Colonic mucosa (tissue), 4 donors: ENCODE measurements around the gene AUTS2. TPM values are rescaled to one million over a fixed set of nuclear protein-coding genes. Genes with fewer than 3 reads are reported as not detected.

Experiments used
- DNase-seq: peaks from one replicate; pipeline ENCODE4 v3.0.0-alpha.2; 2020
- H3K27ac ChIP-seq: fragments of 200-600 bp; one replicate; pipeline ENCODE4 v1.8.0; 2021
- H3K27me3 ChIP-seq: fragments of 200-600 bp; one replicate; pipeline ENCODE4 v1.8.0; 2021
- H3K36me3 ChIP-seq: fragments of 200-600 bp; one replicate; pipeline ENCODE4 v1.8.0; 2021
- H3K4me1 ChIP-seq: fragments of 200-600 bp; one replicate; pipeline ENCODE4 v1.8.0; 2021; ENCODE audit warnings: mild to moderate bottlenecking
- H3K4me3 ChIP-seq: fragments of 200-600 bp; one replicate; pipeline ENCODE4 v1.8.0; 2021
- H3K9ac ChIP-seq, 2 donors: one replicate each; pipeline ENCODE4 v1.7.0; 2013; ENCODE audit warnings: control low read depth in 2 of 2, low read depth in 2 of 2, low read length in 2 of 2
- H3K9me3 ChIP-seq: fragments of 200-600 bp; one replicate; pipeline ENCODE4 v1.8.0; 2021
- CTCF ChIP-seq: fragments of 200-600 bp; IDR thresholded peaks from one replicate; pipeline ENCODE4 v1.8.0; 2022; ENCODE audit warnings: antibody characterized with exemption, mild to moderate bottlenecking
- intact Hi-C: fragments of 100-400 bp; cut with DNase I; formaldehyde crosslinking; loops from one replicate; pipeline ENCODE4 v1.14.1; 2022
- total RNA-seq, 2 donors: library from RNA; stranded (reverse); fragmentation: NEBNext Ultra II Directional in 1 of 2; extraction: Animal tissue kit (Norgen Biotek cat#: 25700) in 1 of 2; gene quantifications; one replicate each; pipeline ENCODE4 v1.2.1, GENCODE V29; 2021
- donor health status: healthy.
- donor health status: DM: no; HTN: no; CAD: no.
- donor health status: DM: no; HTN: no; CAD: no.

The AUTS2 gene
- total RNA-seq, 2 donors from 2014 or later, result 39.8 to 42.3 TPM

- intact Hi-C loops, result no loop called here
- no peak overlapping the region for H3K9ac ChIP-seq
- no peaks in the 10 kb centered on the region for H3K27me3 ChIP-seq
- no peak for DNase-seq
- H3K9me3 ChIP-seq, result no peaks in the 10 kb centered on the region
- TF ChIP-seq CTCF, result no peak
- no peaks in the 10 kb centered on the region for H3K4me1 ChIP-seq
- no peak overlapping the region for H3K27ac ChIP-seq
- no peaks in the 10 kb centered on the region for H3K36me3 ChIP-seq
- H3K4me3 ChIP-seq, result no peak overlapping the region
Measured at GRCh38 chr7:69859342-69859741, 261.1 kb downstream of the AUTS2 start.

- Histone ChIP-seq H3K4me1 (no peaks in the 10 kb centered on the region), H3K4me3 (no peak overlapping the region), H3K27ac (no peak overlapping the region), H3K9me3 (no peaks in the 10 kb centered on the region), H3K36me3 (no peaks in the 10 kb centered on the region), H3K9ac (no peak overlapping the region), H3K27me3 (no peaks in the 10 kb centered on the region)
- intact Hi-C loops, result no loop called here
- no peak for TF ChIP-seq CTCF
- no peak for DNase-seq
Measured at GRCh38 chr7:69860486-69860885, 262.2 kb downstream of the AUTS2 start.

- TF ChIP-seq CTCF, result no peak
- Histone ChIP-seq H3K27ac (no peak overlapping the region), H3K4me1 (no peaks in the 10 kb centered on the region), H3K9me3 (no peaks in the 10 kb centered on the region), H3K27me3 (no peaks in the 10 kb centered on the region), H3K4me3 (no peak overlapping the region), H3K36me3 (no peaks in the 10 kb centered on the region), H3K9ac (no peak overlapping the region)
- intact Hi-C loops, result no loop called here
- DNase-seq, result no peak
Measured at GRCh38 chr7:69860941-69861622, 262.8 kb downstream of the AUTS2 start.

- no peak for DNase-seq
- H3K4me1 ChIP-seq, result no peaks in the 10 kb centered on the region
- no peak overlapping the region for H3K27ac ChIP-seq
- no peaks in the 10 kb centered on the region for H3K27me3 ChIP-seq
- no peaks in the 10 kb centered on the region for H3K9me3 ChIP-seq
- no peak overlapping the region for H3K9ac ChIP-seq
- TF ChIP-seq CTCF, result no peak
- no peaks in the 10 kb centered on the region for H3K36me3 ChIP-seq
- no peak overlapping the region for H3K4me3 ChIP-seq
- intact Hi-C loops, result no loop called here
Measured at GRCh38 chr7:69862413-69863064, 264.3 kb downstream of the AUTS2 start.

- intact Hi-C loops, result no loop called here
- Histone ChIP-seq H3K36me3 (no peaks in the 10 kb centered on the region), H3K4me1 (no peaks in the 10 kb centered on the region), H3K27me3 (no peaks in the 10 kb centered on the region), H3K27ac (no peak overlapping the region), H3K9me3 (no peaks in the 10 kb centered on the region), H3K9ac (no peak overlapping the region), H3K4me3 (no peak overlapping the region)
- no peak for DNase-seq
- TF ChIP-seq CTCF, result no peak
Measured at GRCh38 chr7:69864274-69864673, 266.0 kb downstream of the AUTS2 start.
